ENCODE results near the gene FLT3.

The FLT3 gene

GRCh38 chr13:28056426-28056825 lies 44.0 kb downstream of the FLT3 start:
- ChIA-PET CTCF (interaction anchor here (0.5 kb wide), 1 partner anchor 453 kb away, joined by 3 read pairs; no protein-coding TSS in a partner anchor), POLR2A (no interaction called here)
- Histone ChIP-seq H3K36me3 (ENCODE audit: control insufficient read depth in 2 of 2, insufficient read depth in 1 of 2, low read length in 2 of 2) (no peaks in the 10 kb centered on the region), H3K4me3 (ENCODE audit: low read depth, low read length) (no peak overlapping the region), H3K27ac (ENCODE audit: extremely low read depth, low read depth, low read length) (no peak overlapping the region), H3K9me3 (ENCODE audit: control insufficient read depth, insufficient read depth, low read depth, low read length) (no peaks in the 10 kb centered on the region), H3K4me1 (ENCODE audit: control insufficient read depth, insufficient read depth, low read length) (no peaks in the 10 kb centered on the region)
- TF ChIP-seq ZNF513 (tag by site-specific recombination; IDR thresholded peaks at IDR 0.05): no peak
- TF ChIP-seq ZNF404 (tag by site-specific recombination; IDR thresholded peaks at IDR 0.05): no peak
- TF ChIP-seq ZNF433 (tag by site-specific recombination; IDR thresholded peaks at IDR 0.05; ENCODE audit: low read depth): no peak
- TF ChIP-seq ZNF221 (tag by site-specific recombination; IDR thresholded peaks at IDR 0.05; ENCODE audit: borderline replicate concordance): no peak

GRCh38 chr13:28055357-28055756 lies 45.0 kb downstream of the FLT3 start:
- H3K27ac ChIP-seq (ENCODE audit: extremely low read depth, low read depth, low read length): no peak overlapping the region
- ChIA-PET CTCF (interaction anchor here (0.6 to 0.7 kb wide), 3 partner anchors 40 to 852 kb away, joined by 3 to 4 read pairs (median 3); no protein-coding TSS in a partner anchor), POLR2A (no interaction called here)
- no peaks in the 10 kb centered on the region for H3K4me1 ChIP-seq (ENCODE audit: control insufficient read depth, insufficient read depth, low read length)
- H3K9me3 ChIP-seq (ENCODE audit: control insufficient read depth, insufficient read depth, low read depth, low read length): no peaks in the 10 kb centered on the region
- no peak for TF ChIP-seq ZNF560 (tag by site-specific recombination; IDR thresholded peaks at IDR 0.05; ENCODE audit: borderline replicate concordance)
- no peak for TF ChIP-seq SP3 (tag by site-specific recombination; IDR thresholded peaks at IDR 0.05)
- no peak for TF ChIP-seq ZNF791 (tag by site-specific recombination; IDR thresholded peaks at IDR 0.05)
- TF ChIP-seq ZNF510 (tag by site-specific recombination; IDR thresholded peaks at IDR 0.05; ENCODE audit: insufficient replicate concordance): no peak
- no peak for TF ChIP-seq ZNF677 (tag by site-specific recombination; IDR thresholded peaks at IDR 0.05)
- no peak for TF ChIP-seq ZNF596 (tag by site-specific recombination; IDR thresholded peaks at IDR 0.05)
- TF ChIP-seq ZNF624 (tag by site-specific recombination; IDR thresholded peaks at IDR 0.05): no peak
- TF ChIP-seq PRDM1 (tag by site-specific recombination; IDR thresholded peaks at IDR 0.05): no peak
- no peak for TF ChIP-seq YY1 (tag by site-specific recombination; IDR thresholded peaks at IDR 0.05)
- TF ChIP-seq ZNF830 (tag by site-specific recombination; IDR thresholded peaks at IDR 0.05; ENCODE audit: low read depth): no peak
- no peak for TF ChIP-seq ZNF202 (tag by site-specific recombination; IDR thresholded peaks at IDR 0.05; ENCODE audit: borderline replicate concordance)
- no peak for TF ChIP-seq GLIS2 (tag by site-specific recombination; IDR thresholded peaks at IDR 0.05)
- TF ChIP-seq ZSCAN4 (tag by site-specific recombination; IDR thresholded peaks at IDR 0.05): no peak
- TF ChIP-seq ZBTB44 (tag by site-specific recombination; IDR thresholded peaks at IDR 0.05): no peak
- TF ChIP-seq ZNF148 (tag by site-specific recombination; IDR thresholded peaks at IDR 0.05; ENCODE audit: borderline replicate concordance): no peak
- no peak overlapping the region for H3K4me3 ChIP-seq (ENCODE audit: low read depth, low read length)
- H3K36me3 ChIP-seq (ENCODE audit: control insufficient read depth in 2 of 2, insufficient read depth in 1 of 2, low read length in 2 of 2): no peaks in the 10 kb centered on the region
